Sigmoid colon (tissue), 4 donors: ENCODE measurements around the gene NEU2.

Source experiments
- EP300 ChIP-seq, 4 donors: sonication (generic); formaldehyde crosslinking; IDR thresholded peaks; one replicate each; pipeline ENCODE4 v1.6.1; 2017; ENCODE audit warnings: antibody characterized with exemption in 4 of 4
- POLR2A ChIP-seq, 2 donors: fragments of 450-650 bp; IDR thresholded peaks; one replicate each; pipeline ENCODE4 v1.6.1; 2016; ENCODE audit warnings: antibody characterized with exemption in 2 of 2, mild to moderate bottlenecking in 2 of 2, moderate library complexity in 2 of 2
- TF ChIP-seq, protein P1 (sequence below), 4 experiments: fragments of 450-650 bp in 3 of 4; fragments of 200-600 bp in 1 of 4; IDR thresholded peaks; one replicate each; pipeline ENCODE4 v1.5.1; 2016 to 2019; ENCODE audit warnings: antibody characterized with exemption in 4 of 4, mild to moderate bottlenecking in 3 of 4, moderate library complexity in 2 of 4

DNA sequence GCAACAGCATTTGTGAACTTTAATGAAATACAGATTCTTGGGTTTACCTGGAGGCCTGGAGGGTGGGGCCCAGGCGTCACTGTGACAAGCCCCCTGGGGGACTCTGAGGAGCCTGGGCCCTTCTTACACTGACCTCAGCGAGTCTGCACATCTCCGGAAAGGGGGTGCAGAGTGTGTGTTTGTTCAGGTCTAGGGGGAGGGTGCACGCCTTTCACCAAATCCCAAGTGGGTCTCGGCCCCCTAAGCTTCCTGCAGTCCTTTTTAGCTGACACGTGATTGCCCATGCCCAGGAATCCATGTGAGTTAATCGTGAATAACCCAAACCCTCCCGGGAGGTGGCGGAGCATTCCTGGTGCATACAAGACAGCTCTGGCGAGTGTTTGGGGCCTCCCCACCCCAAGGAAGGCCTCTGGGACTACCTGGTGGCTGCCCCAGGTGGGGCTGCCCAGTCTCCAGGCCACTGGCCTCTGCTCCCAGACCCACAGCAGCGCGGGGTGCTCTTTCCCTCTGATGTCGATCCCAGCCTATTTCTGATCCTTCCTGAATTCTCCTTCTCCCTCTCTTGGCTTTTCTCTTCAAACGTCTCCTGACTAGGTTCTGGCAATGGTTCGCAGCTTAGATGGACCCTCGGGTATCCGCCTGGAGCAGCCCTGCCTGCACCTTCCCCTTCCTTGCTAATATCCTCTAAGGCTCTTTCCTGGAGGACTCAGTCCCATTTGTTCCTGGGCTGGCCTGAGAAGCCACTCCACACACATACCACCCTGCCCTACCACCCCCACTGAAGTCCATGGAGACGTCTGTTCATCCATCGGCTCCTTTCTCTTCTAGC is 29.4 kb upstream of the NEU2 start:
- TF ChIP-seq, protein P1, sequence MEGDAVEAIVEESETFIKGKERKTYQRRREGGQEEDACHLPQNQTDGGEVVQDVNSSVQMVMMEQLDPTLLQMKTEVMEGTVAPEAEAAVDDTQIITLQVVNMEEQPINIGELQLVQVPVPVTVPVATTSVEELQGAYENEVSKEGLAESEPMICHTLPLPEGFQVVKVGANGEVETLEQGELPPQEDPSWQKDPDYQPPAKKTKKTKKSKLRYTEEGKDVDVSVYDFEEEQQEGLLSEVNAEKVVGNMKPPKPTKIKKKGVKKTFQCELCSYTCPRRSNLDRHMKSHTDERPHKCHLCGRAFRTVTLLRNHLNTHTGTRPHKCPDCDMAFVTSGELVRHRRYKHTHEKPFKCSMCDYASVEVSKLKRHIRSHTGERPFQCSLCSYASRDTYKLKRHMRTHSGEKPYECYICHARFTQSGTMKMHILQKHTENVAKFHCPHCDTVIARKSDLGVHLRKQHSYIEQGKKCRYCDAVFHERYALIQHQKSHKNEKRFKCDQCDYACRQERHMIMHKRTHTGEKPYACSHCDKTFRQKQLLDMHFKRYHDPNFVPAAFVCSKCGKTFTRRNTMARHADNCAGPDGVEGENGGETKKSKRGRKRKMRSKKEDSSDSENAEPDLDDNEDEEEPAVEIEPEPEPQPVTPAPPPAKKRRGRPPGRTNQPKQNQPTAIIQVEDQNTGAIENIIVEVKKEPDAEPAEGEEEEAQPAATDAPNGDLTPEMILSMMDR (IDR thresholded peaks at IDR 0.05) = no peak
- TF ChIP-seq EP300 (IDR thresholded peaks at IDR 0.05) (no peak), POLR2A (IDR thresholded peaks at IDR 0.05) (no peak)
